ENCODE measurements around the gene TMEM45B. TPM values are rescaled to one million over a fixed set of nuclear protein-coding genes. Genes with fewer than 3 reads are reported as not detected.
"Not testable (repeated sequence)": the region's sequence is repeated elsewhere in the genome, so short reads cannot be mapped to it uniquely, and the experiment has no call there.

TMEM45B gene
- total RNA-seq, 1 donor from 2014 or later = 10.1 TPM

DNA sequence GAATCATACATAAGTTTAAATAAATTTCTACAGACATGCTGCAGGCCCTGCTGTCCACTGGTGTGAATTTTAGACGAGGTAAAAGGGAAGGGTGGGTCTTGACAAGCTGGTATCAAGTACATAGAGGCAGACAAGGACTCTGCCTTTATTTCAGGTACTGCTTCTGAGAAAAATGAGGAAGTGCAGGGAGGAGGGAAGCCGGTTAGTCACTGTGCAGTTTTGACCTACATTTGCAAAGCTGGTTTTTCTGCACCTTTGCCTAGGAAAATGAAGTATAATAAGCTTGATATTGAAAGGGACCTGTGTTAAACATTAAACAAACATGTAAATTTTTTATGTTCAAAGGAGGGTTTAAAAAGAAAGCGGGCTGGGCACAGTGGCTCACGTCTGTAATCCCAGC is 24.6 kb downstream of the TMEM45B start:
- H3K9me3 ChIP-seq = no peaks in the 10 kb centered on the region
- TF ChIP-seq, protein P1, sequence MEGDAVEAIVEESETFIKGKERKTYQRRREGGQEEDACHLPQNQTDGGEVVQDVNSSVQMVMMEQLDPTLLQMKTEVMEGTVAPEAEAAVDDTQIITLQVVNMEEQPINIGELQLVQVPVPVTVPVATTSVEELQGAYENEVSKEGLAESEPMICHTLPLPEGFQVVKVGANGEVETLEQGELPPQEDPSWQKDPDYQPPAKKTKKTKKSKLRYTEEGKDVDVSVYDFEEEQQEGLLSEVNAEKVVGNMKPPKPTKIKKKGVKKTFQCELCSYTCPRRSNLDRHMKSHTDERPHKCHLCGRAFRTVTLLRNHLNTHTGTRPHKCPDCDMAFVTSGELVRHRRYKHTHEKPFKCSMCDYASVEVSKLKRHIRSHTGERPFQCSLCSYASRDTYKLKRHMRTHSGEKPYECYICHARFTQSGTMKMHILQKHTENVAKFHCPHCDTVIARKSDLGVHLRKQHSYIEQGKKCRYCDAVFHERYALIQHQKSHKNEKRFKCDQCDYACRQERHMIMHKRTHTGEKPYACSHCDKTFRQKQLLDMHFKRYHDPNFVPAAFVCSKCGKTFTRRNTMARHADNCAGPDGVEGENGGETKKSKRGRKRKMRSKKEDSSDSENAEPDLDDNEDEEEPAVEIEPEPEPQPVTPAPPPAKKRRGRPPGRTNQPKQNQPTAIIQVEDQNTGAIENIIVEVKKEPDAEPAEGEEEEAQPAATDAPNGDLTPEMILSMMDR (IDR thresholded peaks at IDR 0.05) = no peak
- TF ChIP-seq POLR2A (IDR thresholded peaks at IDR 0.05) (no peak), POLR2AphosphoS5 (IDR thresholded peaks at IDR 0.05; ENCODE audit: insufficient read depth in 1 of 2, low read depth in 1 of 2) (no peak)
- no peak overlapping the region for H3K27ac ChIP-seq
- DNase-seq (ENCODE audit: extremely low spot score in 2 of 2) = no peak
- H3K27me3 ChIP-seq = no peaks in the 10 kb centered on the region
- intact Hi-C loops (cut with DNase I) = no loop called here
- H3K4me1 ChIP-seq = no peaks in the 10 kb centered on the region
- no peak overlapping the region for H3K4me3 ChIP-seq
- H3K36me3 ChIP-seq = no peaks in the 10 kb centered on the region

DNA sequence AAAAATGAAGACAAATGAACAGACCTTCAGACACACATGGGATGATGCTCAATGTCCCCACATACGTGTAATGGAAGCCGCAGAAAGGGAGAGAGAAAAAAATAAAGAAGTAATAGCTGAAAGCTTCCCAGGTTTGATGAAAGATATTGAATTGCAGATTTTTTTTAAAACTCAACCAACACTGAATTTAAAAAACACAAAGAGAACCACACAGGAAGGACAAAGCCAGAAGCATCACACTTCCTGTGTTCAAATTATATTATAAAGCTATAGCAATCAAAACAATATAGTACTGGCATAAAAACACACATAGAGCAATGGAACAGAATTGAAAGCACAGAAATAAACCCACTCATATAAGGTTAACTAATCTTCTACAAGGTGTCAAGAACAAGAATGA is 26.5 kb downstream of the TMEM45B start:
- Histone ChIP-seq H3K9me3 (no peaks in the 10 kb centered on the region), H3K4me1 (no peaks in the 10 kb centered on the region), H3K27ac (no peak overlapping the region), H3K27me3 (no peaks in the 10 kb centered on the region), H3K36me3 (no peaks in the 10 kb centered on the region), H3K4me3 (no peak overlapping the region)
- no peak for TF ChIP-seq POLR2AphosphoS5 (IDR thresholded peaks at IDR 0.05; ENCODE audit: insufficient read depth in 1 of 2, low read depth in 1 of 2)
- TF ChIP-seq POLR2A (IDR thresholded peaks at IDR 0.05) = no peak
- TF ChIP-seq, protein P1 (IDR thresholded peaks at IDR 0.05) = no peak
- no peak for DNase-seq (ENCODE audit: extremely low spot score in 2 of 2)
- intact Hi-C loops (cut with DNase I) = no loop called here

DNA sequence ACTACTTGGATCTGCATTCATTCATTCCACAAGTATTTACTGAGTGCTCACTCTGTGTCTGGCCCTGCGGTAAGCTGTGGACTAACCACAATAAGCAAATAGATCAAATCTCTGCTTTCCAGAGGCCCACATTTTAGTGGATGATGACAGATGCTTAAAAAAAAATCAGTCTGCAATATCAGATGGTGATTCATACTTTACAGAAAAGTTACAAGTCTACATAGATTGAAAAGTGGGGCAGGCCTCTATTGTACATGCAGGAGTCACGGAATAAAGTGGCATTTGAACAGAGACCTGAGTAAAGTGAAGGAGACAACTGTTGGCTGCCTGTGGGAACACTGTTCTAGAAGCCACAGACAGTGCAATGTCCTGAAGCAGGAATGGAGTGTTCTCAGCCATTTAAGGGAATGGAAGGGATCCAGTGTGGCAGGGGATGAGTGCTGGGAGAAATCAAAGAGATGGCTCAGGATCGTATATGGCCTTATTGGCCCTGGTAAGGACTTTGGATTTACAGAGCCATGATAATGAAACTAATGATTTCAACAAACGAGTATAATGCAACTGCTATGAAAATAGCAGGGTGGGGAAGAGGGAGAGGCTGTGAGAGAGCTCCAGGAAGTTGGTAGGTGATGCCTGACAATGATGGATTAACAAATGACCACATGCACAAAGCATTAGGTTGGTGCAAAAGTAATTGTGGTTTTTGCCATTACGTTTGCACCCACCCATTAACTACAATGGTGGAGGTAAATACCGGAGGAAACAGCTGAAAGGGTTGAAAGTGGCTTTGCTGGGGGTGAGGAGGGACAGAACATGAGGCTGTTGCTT is 31.1 kb downstream of the TMEM45B start:
- Histone ChIP-seq H3K9me3 (no peaks in the 10 kb centered on the region), H3K27ac (no peak overlapping the region), H3K36me3 (no peaks in the 10 kb centered on the region), H3K27me3 (no peaks in the 10 kb centered on the region), H3K4me3 (no peak overlapping the region), H3K4me1 (no peaks in the 10 kb centered on the region)
- intact Hi-C loops (cut with DNase I) = no loop called here
- TF ChIP-seq POLR2AphosphoS5 (IDR thresholded peaks at IDR 0.05; ENCODE audit: insufficient read depth in 1 of 2, low read depth in 1 of 2) (no peak), POLR2A (IDR thresholded peaks at IDR 0.05) (no peak)
- TF ChIP-seq, protein P1 (IDR thresholded peaks at IDR 0.05) = no peak
- no peak for DNase-seq (ENCODE audit: extremely low spot score in 2 of 2)

DNA sequence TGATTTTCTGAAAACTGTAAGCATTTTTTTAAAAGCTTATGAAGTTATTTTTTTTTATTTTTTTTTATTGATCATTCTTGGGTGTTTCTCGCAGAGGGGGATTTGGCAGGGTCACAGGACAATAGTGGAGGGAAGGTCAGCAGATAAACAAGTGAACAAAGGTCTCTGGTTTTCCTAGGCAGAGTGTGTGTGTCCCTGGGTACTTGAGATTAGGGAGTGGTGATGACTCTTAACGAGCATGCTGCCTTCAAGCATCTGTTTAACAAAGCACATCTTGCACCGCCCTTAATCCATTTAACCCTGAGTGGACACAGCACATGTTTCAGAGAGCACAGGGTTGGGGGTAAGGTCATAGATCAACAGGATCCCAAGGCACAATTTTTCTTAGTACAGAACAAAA is 31.7 kb downstream of the TMEM45B start:
- intact Hi-C loops (cut with DNase I); DNase-seq (ENCODE audit: extremely low spot score in 2 of 2); H3K36me3 ChIP-seq; H3K27me3 ChIP-seq; H3K9me3 ChIP-seq; H3K4me3 ChIP-seq; H3K4me1 ChIP-seq; H3K27ac ChIP-seq: not testable (repeated sequence)

DNA sequence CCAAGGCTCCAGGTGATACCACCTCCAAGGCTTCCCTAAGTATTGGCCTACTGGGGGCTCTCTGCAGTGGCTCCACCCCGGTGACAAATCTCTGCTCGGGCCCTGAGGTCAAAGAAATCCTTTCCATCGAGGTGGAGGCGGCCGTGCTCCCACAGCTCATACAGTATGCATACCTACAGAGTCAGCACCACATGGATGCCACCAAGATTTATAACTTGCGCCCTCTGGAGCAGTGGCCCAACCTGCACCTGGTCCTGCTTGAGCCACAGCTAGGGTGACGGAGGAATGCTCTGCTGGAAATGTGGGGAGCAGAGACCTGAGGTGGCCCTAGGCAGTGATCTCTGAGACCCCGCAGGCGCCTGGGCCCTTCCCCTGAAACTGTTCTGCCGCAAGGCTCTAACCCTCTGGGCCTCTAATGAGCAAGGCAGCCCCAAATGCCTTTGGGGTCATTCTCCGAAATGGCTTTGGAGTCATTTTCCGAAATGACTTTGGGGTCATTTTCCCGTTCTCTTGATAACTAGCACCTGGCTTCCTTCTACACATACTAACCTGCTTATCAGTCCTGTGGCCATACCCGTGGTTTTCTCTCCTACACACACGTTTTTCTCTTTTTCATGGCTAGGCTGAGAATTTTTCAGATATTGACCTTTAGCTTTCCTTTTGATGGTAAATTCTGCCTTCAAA is 33.9 kb downstream of the TMEM45B start:
- Histone ChIP-seq H3K9me3 (no peaks in the 10 kb centered on the region), H3K27me3 (no peaks in the 10 kb centered on the region), H3K4me3 (no peak overlapping the region), H3K36me3 (no peaks in the 10 kb centered on the region), H3K4me1 (peaks cover 17% of the 10 kb centered on the region), H3K27ac (no peak overlapping the region)
- TF ChIP-seq POLR2AphosphoS5 (IDR thresholded peaks at IDR 0.05; ENCODE audit: insufficient read depth in 1 of 2, low read depth in 1 of 2) (no peak), POLR2A (IDR thresholded peaks at IDR 0.05) (no peak)
- TF ChIP-seq, protein P1 (IDR thresholded peaks at IDR 0.05) = no peak
- no peak for DNase-seq (ENCODE audit: extremely low spot score in 2 of 2)
- intact Hi-C loops (cut with DNase I) = no loop called here
